Neural crest cell (in vitro differentiated cells): Measurements from ENCODE around the gene GABARAP. TPM values are rescaled to one million over a fixed set of nuclear protein-coding genes. Genes with fewer than 3 reads are reported as not detected.
A peak's percentile ranks its signal among the peaks of the same experiment; 100 is the strongest.

Experiments used
- DNase-seq: peaks from one replicate; pipeline ENCODE4 v3.0.0; 2021; ENCODE audit warnings: low read depth, mixed read lengths, low spot score
- H3K27ac Mint-ChIP-seq: one replicate; pipeline ENCODE4 v1.8.0; 2021; ENCODE audit warnings: mild to moderate bottlenecking, mixed read lengths; ENCODE audit not compliant: unreplicated experiment
- H3K27me3 Mint-ChIP-seq: 2 replicates; pipeline ENCODE4 v1.8.0; 2021; ENCODE audit warnings: low read depth, mild to moderate bottlenecking, mixed read lengths
- H3K36me3 Mint-ChIP-seq: 2 replicates; pipeline ENCODE4 v1.8.0; 2021; ENCODE audit warnings: low read depth, mild to moderate bottlenecking, mixed read lengths
- H3K4me1 Mint-ChIP-seq: 2 replicates; pipeline ENCODE4 v1.8.0; 2021; ENCODE audit warnings: mixed read lengths
- H3K4me3 Mint-ChIP-seq: one replicate; pipeline ENCODE4 v1.8.0; 2021; ENCODE audit warnings: mild to moderate bottlenecking, mixed read lengths
- H3K9me3 Mint-ChIP-seq: 2 replicates; pipeline ENCODE4 v1.8.0; 2021; ENCODE audit warnings: mixed read lengths
- CTCF ChIP-seq: fragments of 200-600 bp; sonication (generic); conservative IDR thresholded peaks from 2 replicates; pipeline ENCODE4 v1.5.0; 2021; ENCODE audit warnings: antibody characterized with exemption, mild to moderate bottlenecking
- total RNA-seq: library from RNA; stranded (reverse); gene quantifications from 2 replicates; pipeline ENCODE4 v1.2.1, GENCODE V29; 2021

GABARAP gene
- total RNA-seq, 1 donor from 2014 or later: 470 TPM

GRCh38 chr17:7204828-7205461 is 37.3 kb downstream of the GABARAP start:
- DNase-seq: peak; percentile 92
- Mint-ChIP-seq H3K36me3 (peaks cover 6% of the 10 kb centered on the region), H3K4me1 (peaks cover 46% of the 10 kb centered on the region), H3K27me3 (no peaks in the 10 kb centered on the region), H3K9me3 (no peaks in the 10 kb centered on the region), H3K27ac (peak overlapping the region; percentile 93), H3K4me3 (peak overlapping the region; percentile 90)
- no peak for TF ChIP-seq CTCF

- TF ChIP-seq CTCF: no peak
Observed at GRCh38 chr17:7204336-7204735, 37.9 kb downstream of the GABARAP start.

DNA sequence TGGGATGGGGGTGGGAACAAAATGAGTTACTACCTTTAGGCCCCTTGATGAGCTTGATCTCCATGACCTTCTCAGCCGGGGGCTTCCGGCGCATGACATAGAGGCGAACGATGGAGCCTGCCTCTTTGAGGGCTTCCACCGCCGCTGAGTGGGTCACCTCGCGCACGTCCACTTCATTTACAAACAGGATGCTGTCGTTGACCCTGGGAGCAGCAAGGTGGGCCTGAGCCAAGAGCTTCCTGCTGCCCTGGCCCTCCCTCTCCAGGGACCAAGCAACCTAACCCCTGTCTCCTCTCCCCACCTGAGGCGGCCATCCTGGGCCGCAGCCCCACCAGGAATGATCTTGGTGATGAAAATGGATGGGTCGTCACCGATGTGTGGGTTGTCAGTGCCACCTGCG is 38.9 kb downstream of the GABARAP start:
- Mint-ChIP-seq H3K4me3 (no peak overlapping the region), H3K9me3 (no peaks in the 10 kb centered on the region), H3K4me1 (peaks cover 41% of the 10 kb centered on the region), H3K36me3 (peaks cover 6% of the 10 kb centered on the region), H3K27ac (no peak overlapping the region), H3K27me3 (no peaks in the 10 kb centered on the region)
- TF ChIP-seq CTCF: no peak
- DNase-seq: no peak

More at GRCh38 chr17:7204336-7204735, 37.9 kb downstream of the GABARAP start:
- Mint-ChIP-seq H3K4me1 (peaks cover 45% of the 10 kb centered on the region), H3K27me3 (no peaks in the 10 kb centered on the region), H3K36me3 (peaks cover 6% of the 10 kb centered on the region), H3K27ac (peak overlapping the region; percentile 67), H3K9me3 (no peaks in the 10 kb centered on the region), H3K4me3 (peak overlapping the region; percentile 90)
- no peak for DNase-seq

DNA sequence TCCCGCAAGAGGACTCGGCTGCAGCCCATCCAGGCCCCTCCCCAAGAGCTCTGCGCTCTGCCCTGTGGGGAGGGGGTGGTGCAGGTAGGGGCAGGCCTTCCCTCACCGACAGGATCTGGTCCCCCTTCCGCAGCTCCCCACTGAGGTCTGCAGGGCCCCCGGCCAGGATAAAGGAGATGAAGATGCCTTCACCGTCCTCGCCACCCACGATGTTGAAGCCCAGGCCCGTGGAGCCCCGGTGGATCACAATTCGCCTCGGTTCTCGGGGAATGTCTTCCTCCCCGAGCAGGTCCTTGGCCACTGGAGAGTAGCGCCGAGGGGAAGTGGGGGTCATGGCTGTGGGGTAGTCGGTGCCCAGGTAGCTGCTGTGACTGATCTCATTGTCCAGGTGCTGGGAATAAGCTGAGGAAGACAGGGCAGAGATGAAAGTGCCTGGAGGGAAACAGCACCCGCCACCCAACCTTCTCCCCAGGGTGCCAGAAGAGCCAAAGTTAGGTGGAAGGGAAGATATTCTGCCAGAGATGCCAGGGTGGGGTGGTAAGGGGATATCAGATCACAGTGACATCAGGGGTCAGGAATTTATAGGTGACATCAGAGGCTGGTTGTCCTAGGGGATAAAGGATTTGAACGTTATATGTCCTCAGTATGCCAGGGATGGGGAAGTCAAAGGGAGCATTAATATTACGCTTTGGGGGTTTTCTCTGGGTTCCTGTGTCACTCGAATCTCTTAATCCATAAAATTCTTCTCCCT is 45.4 kb downstream of the GABARAP start:
- Mint-ChIP-seq H3K27ac (peak overlapping the region; percentile 43), H3K9me3 (no peaks in the 10 kb centered on the region), H3K4me1 (no peaks in the 10 kb centered on the region), H3K4me3 (no peak overlapping the region), H3K27me3 (no peaks in the 10 kb centered on the region), H3K36me3 (peaks cover 3% of the 10 kb centered on the region)
- no peak for TF ChIP-seq CTCF
- DNase-seq: no peak

DNA sequence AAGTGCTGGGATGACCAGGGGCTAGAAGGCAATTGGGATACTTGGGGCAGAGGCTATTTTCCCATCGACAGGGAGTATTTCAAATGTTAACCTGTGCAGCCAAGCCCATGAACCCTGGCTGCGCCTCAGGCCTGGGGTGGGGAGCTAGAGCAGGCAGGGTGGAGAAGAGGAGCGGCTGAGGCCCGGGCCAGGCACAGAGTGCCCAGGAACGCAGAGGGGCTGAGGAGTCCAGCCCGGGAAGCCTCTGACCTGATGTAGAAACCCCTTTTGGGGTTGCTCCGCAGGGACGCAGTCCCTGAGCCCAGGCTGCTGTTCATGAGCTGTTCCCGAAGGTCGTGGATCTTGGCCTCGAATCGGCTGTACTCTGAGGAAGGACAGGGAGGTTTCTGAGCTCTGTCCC is 46.3 kb downstream of the GABARAP start:
- DNase-seq: no peak
- Mint-ChIP-seq H3K27me3 (no peaks in the 10 kb centered on the region), H3K4me3 (no peak overlapping the region), H3K27ac (no peak overlapping the region), H3K36me3 (peaks cover under 1% of the 10 kb centered on the region), H3K4me1 (no peaks in the 10 kb centered on the region), H3K9me3 (no peaks in the 10 kb centered on the region)
- TF ChIP-seq CTCF: no peak
